Inflammatory macrophage treated with lipopolysaccharide for 1 hour (primary cell): ENCODE data around the gene ABCC4.

Experiments used
- DNase-seq, 2 donors: peaks; one replicate each; pipeline ENCODE4 v3.0.0-alpha.2; 2020 to 2022

The ABCC4 gene

GRCh38 chr13:95153647-95154412, 147.4 kb downstream of the ABCC4 start:
- DNase-seq = peak; percentile 61 to 66

DNA sequence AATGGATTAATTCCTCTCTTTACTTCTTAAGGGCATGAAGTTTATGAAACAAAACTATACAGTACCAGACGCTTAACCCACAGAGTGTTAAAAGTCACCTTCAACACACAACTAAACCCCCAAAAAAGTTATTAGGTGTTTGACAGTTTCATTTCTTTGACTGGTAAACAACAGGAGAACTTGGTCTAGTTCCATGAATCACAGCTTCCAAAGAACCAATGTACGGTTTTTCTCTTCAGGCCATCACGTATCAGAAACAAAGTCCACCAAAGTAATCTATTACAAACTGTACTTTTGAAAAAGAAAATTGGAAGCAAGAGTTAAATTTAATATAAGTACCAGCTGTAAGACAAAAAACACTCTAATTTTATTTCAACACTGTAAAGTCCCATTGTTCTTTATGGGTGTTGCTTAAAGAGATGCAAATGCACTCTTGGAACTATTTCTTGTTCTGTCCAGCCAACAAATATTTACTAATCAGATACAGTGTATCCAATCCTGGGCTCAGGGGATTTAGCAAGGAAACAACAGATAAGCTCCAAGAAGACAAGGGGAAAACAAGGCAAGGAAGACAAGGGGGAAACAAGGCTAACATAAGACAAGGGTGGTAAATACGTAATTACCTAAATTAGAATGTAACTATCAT, 149.2 kb downstream of the ABCC4 start:
- DNase-seq = no peak

- DNase-seq = no peak
Observed at GRCh38 chr13:95150555-95150954, 150.7 kb downstream of the ABCC4 start.

GRCh38 chr13:95146486-95146885, 154.8 kb downstream of the ABCC4 start:
- no peak for DNase-seq

DNA sequence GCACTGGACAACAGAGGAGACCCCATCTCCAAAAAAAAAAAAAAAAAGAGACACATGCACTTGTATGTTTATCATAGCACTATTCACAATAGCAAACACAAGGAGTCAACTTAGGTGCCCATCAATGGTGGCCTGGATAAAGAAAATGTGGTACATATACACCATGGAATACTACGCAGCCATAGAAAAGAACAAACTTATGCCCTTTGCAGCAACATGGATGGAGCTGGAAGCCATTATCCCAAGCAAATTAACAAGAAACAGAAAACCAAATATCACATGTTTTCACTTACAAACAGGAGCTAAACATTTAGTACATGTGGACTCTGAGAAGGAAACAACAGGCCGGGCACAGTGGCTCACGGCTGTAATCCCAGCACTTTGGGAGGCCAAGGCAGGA, 155.7 kb downstream of the ABCC4 start:
- DNase-seq = no peak

- DNase-seq = no peak
Observed at GRCh38 chr13:95140502-95140901, 160.7 kb downstream of the ABCC4 start.

- no peak for DNase-seq
Observed at GRCh38 chr13:95138876-95139585, 162.2 kb downstream of the ABCC4 start.

DNA sequence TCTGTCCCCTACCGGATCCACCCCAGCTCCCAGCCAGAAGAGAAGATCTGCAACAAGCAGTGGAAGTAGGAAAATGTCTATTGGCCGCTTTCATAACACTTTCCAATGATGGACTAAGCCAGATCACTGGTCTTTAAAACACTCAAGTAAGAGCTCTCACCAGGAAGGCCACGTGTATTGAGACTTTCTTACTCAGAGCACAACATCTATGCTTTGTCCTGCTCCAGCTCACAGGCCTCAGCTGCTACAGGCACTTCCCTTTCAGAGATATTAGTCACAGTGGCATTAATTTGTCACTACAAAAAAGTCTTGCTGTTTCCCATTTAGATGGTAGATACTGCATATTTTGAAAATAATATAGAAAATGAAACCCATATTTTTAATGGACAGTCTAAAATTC, 164.2 kb downstream of the ABCC4 start:
- peak; percentile 28 to 38 for DNase-seq

DNA sequence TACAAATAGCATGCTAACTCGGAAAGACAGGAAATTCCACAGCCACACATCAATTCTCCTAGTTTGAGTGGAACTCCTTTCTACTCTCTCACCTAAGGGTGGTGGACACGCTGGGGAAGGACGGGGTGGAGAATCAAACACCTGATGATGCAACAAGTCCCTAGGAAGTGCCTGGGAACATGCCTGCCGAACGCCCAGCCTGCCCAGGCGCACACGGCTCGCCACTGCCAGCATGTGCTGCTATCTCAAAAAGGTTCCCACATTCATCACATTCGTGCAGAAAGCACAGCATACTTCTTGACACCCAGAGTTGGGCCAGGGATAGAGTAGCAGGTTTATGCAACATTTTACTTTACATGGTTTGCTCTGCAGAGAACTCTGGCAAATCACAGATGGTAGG, 164.6 kb downstream of the ABCC4 start:
- no peak for DNase-seq

DNA sequence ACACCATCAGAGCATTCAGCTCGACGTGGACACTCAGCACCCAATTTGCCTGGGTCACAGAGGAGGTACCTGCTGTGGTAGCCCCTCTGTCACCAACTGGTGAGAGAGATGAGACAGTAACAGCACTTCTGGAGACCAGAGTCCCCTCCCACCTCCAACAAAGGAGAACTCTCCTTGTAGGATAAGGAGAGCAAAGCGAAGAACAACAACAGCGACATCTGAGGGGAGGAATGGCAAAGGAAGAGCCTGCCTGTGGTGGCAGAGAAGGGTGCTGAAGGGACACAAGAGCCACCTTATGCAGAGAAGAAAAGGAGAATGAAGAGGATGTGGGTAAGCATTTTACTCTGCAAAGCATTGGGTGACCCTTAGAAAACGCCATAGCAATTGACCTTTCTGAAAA, 167.8 kb downstream of the ABCC4 start:
- DNase-seq = no peak

- DNase-seq = no peak
Observed at GRCh38 chr13:95129004-95129403, 172.2 kb downstream of the ABCC4 start.

- DNase-seq = no peak
Observed at GRCh38 chr13:95128045-95128643, 173.1 kb downstream of the ABCC4 start.

GRCh38 chr13:95124959-95125358, 176.3 kb downstream of the ABCC4 start:
- DNase-seq = no peak

- no peak for DNase-seq
Observed at GRCh38 chr13:95123726-95124125, 177.5 kb downstream of the ABCC4 start.

DNA sequence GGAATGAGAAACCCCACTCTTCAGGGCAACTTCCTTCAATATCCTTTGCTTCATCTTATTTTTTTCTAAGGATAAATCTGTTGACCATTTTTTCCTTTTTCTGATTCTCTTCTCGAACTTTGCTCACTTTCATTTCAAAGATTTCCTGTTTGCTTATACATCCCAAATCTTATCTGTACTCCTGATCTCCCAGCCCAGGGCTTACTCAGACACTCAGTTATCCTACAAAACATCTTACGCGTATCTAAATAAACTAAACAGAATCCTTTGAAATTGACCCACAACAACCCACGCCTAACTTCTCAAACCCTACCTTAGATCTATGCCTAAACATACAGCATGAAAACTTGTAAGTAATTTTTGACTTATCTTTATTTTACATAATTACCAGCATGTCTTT, 179.2 kb downstream of the ABCC4 start:
- DNase-seq = no peak

- DNase-seq = no peak
Observed at GRCh38 chr13:95121516-95121915, 179.7 kb downstream of the ABCC4 start.

DNA sequence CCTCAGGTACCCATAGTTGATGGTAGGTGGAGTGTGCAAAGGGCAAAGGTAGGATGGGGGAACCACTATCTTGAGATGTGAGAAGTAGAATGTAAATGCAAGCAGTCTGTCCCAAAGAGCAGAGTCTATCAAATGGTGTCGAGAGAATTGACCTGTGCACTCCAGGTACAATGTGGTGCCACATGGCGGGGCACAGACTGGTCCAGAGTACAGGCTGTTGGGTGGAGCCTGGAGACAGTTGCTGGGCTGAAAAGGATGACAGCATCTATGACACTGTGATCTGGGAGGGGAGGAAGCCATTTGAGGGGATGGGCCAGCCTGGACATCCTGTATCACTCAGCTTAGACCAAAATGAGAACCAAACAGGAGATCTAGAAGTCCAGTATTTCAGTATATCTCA, 180.6 kb downstream of the ABCC4 start:
- DNase-seq = no peak

GRCh38 chr13:95118541-95119324, 182.5 kb downstream of the ABCC4 start:
- no peak for DNase-seq

- no peak for DNase-seq
Observed at GRCh38 chr13:95117092-95117491, 184.2 kb downstream of the ABCC4 start.

DNA sequence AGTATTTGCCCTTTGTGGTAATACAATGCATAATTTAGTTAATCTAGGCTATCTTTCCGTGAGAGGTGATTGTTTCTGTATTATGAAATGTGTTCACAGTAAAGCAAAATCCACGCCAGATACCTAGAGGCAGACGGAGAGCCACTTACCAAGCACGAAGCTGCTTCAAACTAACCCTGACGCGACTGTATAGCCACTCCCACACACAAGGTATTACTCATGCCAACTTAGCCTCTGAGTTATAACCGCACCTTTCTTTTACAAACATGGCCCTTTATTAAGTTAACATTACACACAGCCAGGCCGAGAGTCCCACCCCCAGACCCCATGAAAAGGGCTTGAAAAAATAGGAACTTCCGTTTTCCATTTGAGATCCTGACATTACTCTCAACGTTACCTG, 185.7 kb downstream of the ABCC4 start:
- DNase-seq = no peak

GRCh38 chr13:95113601-95114000, 187.7 kb downstream of the ABCC4 start:
- no peak for DNase-seq

DNA sequence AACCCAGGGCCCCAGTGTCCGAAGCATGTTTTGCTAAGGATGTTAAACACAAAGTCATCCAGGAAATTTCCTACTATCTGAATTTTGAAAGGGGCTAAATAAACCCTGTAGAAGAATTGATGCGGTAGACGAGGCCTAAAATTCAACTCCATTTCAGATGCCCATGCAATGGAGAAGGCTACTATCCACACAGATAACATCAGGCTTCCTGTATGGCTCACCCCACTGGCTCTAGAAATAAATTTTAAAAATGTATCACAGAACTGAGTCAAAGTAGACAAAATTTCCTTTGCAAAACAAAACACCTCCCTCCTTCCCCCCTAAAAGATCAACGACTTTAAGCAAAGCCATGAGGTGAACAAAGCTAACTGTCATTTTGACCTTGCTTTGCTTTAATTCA, 188.4 kb downstream of the ABCC4 start:
- no peak for DNase-seq

DNA sequence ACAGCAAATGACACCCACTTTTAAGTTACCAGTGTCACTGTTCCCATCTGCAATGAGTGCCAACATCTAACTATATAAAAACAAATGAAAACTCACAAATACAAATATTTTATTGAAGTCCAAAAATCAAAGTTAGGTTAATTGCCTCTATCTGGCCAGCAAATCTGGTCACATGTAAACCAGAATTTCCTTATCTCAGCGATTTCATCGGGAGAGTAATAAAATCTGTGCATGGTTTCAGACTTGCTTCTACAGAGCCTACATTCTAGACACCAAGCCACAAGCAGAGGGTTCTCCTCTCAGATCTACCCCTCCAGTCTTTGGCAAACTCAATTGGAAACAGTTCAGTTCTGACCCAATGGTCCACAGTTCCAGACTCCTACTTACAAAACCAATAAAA, 189.6 kb downstream of the ABCC4 start:
- DNase-seq = no peak
